ENCODE results near the gene TPO. TPM values are rescaled to one million over a fixed set of nuclear protein-coding genes. Genes with fewer than 3 reads are reported as not detected.

Gene TPO
- polyA plus RNA-seq, 1 donor from 2014 or later = not detected

DNA sequence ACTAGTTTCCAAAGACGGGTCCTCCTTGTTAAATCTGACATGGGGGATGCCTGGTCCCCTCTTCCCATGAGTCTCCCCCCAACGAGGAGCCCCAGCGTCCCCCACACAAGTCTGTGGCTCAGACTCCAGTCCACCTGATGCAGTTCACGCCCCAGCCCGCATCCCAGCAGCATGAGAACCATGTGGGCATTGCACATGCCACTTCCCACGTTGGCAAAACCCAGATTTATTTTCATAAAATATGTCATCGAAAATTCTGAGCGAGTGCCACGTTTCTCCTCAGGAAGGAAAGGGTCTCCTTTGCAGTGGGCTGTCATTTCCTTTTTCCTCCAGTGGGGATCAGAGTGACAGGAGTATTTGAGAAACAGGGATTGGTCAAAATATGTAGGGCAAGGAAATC is 45.7 kb upstream of the TPO start:
- Histone ChIP-seq H3K36me3 (ENCODE audit: insufficient read depth, low read length) (no peaks in the 10 kb centered on the region), H3K4me3 (ENCODE audit: low read length) (no peak overlapping the region), H3K79me2 (replicated peaks; ENCODE audit: insufficient read depth, low read length) (no peaks in the 10 kb centered on the region), H3K27ac (ENCODE audit: low read length) (no peak overlapping the region), H3F3A (ENCODE audit: insufficient read depth, low read length, poor library complexity, severe bottlenecking) (no peaks in the 10 kb centered on the region), H4K20me1 (ENCODE audit: insufficient read depth) (no peaks in the 10 kb centered on the region), H3K9me2 (ENCODE audit: insufficient read depth, low read length) (no peaks in the 10 kb centered on the region), H3K9ac (ENCODE audit: low read length) (no peak overlapping the region), H3K27me3 (ENCODE audit: insufficient read depth, low read depth, low read length) (no peaks in the 10 kb centered on the region), H3K9me3 (ENCODE audit: low read length) (no peaks in the 10 kb centered on the region), H2AFZ (ENCODE audit: low read depth, low read length) (no peak overlapping the region), H3K4me2 (ENCODE audit: low read length) (no peak overlapping the region)
- TF ChIP-seq SMC3 (conservative IDR thresholded peaks at IDR 0.05; ENCODE audit: poor library complexity) = no peak
- no peak for TF ChIP-seq TAF1 (IDR thresholded peaks at IDR 0.05; ENCODE audit: low read depth)
- TF ChIP-seq, protein P1, sequence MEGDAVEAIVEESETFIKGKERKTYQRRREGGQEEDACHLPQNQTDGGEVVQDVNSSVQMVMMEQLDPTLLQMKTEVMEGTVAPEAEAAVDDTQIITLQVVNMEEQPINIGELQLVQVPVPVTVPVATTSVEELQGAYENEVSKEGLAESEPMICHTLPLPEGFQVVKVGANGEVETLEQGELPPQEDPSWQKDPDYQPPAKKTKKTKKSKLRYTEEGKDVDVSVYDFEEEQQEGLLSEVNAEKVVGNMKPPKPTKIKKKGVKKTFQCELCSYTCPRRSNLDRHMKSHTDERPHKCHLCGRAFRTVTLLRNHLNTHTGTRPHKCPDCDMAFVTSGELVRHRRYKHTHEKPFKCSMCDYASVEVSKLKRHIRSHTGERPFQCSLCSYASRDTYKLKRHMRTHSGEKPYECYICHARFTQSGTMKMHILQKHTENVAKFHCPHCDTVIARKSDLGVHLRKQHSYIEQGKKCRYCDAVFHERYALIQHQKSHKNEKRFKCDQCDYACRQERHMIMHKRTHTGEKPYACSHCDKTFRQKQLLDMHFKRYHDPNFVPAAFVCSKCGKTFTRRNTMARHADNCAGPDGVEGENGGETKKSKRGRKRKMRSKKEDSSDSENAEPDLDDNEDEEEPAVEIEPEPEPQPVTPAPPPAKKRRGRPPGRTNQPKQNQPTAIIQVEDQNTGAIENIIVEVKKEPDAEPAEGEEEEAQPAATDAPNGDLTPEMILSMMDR (IDR thresholded peaks at IDR 0.05; ENCODE audit: poor library complexity, severe bottlenecking) = no peak
- no peak for TF ChIP-seq RAD21 (conservative IDR thresholded peaks at IDR 0.05)
- TF ChIP-seq MXI1 (conservative IDR thresholded peaks at IDR 0.05; ENCODE audit: poor library complexity, severe bottlenecking) = no peak
- TF ChIP-seq EZH2 (IDR thresholded peaks at IDR 0.05; ENCODE audit: borderline replicate concordance, insufficient read depth, low read length, poor library complexity, severe bottlenecking) = no peak
- TF ChIP-seq, protein P2, sequence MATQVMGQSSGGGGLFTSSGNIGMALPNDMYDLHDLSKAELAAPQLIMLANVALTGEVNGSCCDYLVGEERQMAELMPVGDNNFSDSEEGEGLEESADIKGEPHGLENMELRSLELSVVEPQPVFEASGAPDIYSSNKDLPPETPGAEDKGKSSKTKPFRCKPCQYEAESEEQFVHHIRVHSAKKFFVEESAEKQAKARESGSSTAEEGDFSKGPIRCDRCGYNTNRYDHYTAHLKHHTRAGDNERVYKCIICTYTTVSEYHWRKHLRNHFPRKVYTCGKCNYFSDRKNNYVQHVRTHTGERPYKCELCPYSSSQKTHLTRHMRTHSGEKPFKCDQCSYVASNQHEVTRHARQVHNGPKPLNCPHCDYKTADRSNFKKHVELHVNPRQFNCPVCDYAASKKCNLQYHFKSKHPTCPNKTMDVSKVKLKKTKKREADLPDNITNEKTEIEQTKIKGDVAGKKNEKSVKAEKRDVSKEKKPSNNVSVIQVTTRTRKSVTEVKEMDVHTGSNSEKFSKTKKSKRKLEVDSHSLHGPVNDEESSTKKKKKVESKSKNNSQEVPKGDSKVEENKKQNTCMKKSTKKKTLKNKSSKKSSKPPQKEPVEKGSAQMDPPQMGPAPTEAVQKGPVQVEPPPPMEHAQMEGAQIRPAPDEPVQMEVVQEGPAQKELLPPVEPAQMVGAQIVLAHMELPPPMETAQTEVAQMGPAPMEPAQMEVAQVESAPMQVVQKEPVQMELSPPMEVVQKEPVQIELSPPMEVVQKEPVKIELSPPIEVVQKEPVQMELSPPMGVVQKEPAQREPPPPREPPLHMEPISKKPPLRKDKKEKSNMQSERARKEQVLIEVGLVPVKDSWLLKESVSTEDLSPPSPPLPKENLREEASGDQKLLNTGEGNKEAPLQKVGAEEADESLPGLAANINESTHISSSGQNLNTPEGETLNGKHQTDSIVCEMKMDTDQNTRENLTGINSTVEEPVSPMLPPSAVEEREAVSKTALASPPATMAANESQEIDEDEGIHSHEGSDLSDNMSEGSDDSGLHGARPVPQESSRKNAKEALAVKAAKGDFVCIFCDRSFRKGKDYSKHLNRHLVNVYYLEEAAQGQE (IDR thresholded peaks at IDR 0.05; ENCODE audit: borderline replicate concordance) = no peak
- no peak for TF ChIP-seq EP300 (conservative IDR thresholded peaks at IDR 0.05; ENCODE audit: poor library complexity, severe bottlenecking)
- TF ChIP-seq POLR2AphosphoS5 (IDR thresholded peaks at IDR 0.05) = no peak

DNA sequence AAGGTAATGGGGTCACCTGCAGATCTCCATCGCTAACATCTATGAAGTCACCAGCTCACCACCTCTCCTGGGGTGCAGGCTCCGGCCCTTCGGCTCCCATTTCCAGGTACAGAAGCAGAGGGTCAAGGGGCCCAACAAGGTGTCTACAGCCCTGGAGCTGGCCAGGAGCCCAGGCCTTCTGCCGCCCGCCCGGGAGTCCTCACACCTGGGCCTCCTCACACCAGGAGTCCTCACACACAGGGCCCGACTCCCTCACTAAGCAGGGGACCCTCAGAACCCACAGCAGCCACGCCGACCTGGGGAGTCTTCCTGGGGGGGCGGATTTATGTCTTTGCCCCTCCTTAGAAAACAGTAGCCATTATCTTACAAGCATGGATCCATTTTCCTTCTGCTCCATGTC is 43.4 kb upstream of the TPO start:
- H3K4me2 ChIP-seq (ENCODE audit: low read length) = no peak overlapping the region
- H3K27ac ChIP-seq (ENCODE audit: low read length) = no peak overlapping the region
- no peaks in the 10 kb centered on the region for H3K79me2 ChIP-seq (replicated peaks; ENCODE audit: insufficient read depth, low read length)
- H2AFZ ChIP-seq (ENCODE audit: low read depth, low read length) = no peak overlapping the region
- no peaks in the 10 kb centered on the region for H3F3A ChIP-seq (ENCODE audit: insufficient read depth, low read length, poor library complexity, severe bottlenecking)
- H3K9me3 ChIP-seq (ENCODE audit: low read length) = no peaks in the 10 kb centered on the region
- TF ChIP-seq EP300 (conservative IDR thresholded peaks at IDR 0.05; ENCODE audit: poor library complexity, severe bottlenecking) = no peak
- TF ChIP-seq, protein P1 (IDR thresholded peaks at IDR 0.05; ENCODE audit: poor library complexity, severe bottlenecking) = no peak
- TF ChIP-seq RAD21 (conservative IDR thresholded peaks at IDR 0.05) = no peak
- no peak for TF ChIP-seq TAF1 (IDR thresholded peaks at IDR 0.05; ENCODE audit: low read depth)
- TF ChIP-seq EZH2 (IDR thresholded peaks at IDR 0.05; ENCODE audit: borderline replicate concordance, insufficient read depth, low read length, poor library complexity, severe bottlenecking) = no peak
- TF ChIP-seq, protein P2 (IDR thresholded peaks at IDR 0.05; ENCODE audit: borderline replicate concordance) = no peak
- no peak for TF ChIP-seq MXI1 (conservative IDR thresholded peaks at IDR 0.05; ENCODE audit: poor library complexity, severe bottlenecking)
- TF ChIP-seq SMC3 (conservative IDR thresholded peaks at IDR 0.05; ENCODE audit: poor library complexity) = no peak
- TF ChIP-seq POLR2AphosphoS5 (IDR thresholded peaks at IDR 0.05) = no peak
- H3K9me2 ChIP-seq (ENCODE audit: insufficient read depth, low read length) = no peaks in the 10 kb centered on the region
- no peaks in the 10 kb centered on the region for H4K20me1 ChIP-seq (ENCODE audit: insufficient read depth)
- H3K27me3 ChIP-seq (ENCODE audit: insufficient read depth, low read depth, low read length) = no peaks in the 10 kb centered on the region
- H3K4me3 ChIP-seq (ENCODE audit: low read length) = no peak overlapping the region
- no peak overlapping the region for H3K9ac ChIP-seq (ENCODE audit: low read length)
- no peaks in the 10 kb centered on the region for H3K36me3 ChIP-seq (ENCODE audit: insufficient read depth, low read length)
